ENCODE results near the gene GRHL1.

DNA sequence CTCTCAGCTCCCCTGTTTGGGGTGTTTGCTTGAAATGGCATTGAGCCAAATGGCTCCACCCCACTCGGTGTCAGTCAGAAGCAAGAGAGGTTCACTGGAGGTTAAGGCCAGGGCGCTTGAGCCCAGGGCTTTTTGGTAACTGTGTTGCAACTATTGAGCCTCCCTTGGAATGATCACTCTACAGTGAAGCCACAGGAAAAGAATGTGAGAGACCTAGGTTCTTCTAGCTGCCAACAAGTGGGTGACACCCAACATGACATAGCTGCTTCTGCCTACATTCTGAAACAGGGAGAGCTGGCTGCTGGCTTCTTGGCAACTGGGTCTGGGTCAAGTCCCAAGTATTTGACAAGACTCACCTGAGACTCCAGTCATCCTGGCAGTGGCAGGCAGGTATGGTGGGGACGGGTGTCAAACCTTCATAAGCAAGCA lies 7.1 kb upstream of the GRHL1 start:
- no peak for TF ChIP-seq EZH2 (IDR thresholded peaks at IDR 0.05; ENCODE audit: borderline replicate concordance, low read depth, low read length, severe bottlenecking)
- TF ChIP-seq, protein P1, sequence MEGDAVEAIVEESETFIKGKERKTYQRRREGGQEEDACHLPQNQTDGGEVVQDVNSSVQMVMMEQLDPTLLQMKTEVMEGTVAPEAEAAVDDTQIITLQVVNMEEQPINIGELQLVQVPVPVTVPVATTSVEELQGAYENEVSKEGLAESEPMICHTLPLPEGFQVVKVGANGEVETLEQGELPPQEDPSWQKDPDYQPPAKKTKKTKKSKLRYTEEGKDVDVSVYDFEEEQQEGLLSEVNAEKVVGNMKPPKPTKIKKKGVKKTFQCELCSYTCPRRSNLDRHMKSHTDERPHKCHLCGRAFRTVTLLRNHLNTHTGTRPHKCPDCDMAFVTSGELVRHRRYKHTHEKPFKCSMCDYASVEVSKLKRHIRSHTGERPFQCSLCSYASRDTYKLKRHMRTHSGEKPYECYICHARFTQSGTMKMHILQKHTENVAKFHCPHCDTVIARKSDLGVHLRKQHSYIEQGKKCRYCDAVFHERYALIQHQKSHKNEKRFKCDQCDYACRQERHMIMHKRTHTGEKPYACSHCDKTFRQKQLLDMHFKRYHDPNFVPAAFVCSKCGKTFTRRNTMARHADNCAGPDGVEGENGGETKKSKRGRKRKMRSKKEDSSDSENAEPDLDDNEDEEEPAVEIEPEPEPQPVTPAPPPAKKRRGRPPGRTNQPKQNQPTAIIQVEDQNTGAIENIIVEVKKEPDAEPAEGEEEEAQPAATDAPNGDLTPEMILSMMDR (IDR thresholded peaks at IDR 0.05; ENCODE audit: borderline replicate concordance, extremely low read depth, low read length, poor library complexity, severe bottlenecking), result no peak

Data from DND-41 (cell line).